ENCODE results near the gene SUSD6. TPM values are rescaled to one million over a fixed set of nuclear protein-coding genes. Genes with fewer than 3 reads are reported as not detected.
A peak's percentile ranks its signal among the peaks of the same experiment; 100 is the strongest.

SUSD6 gene
- total and polyA plus RNA-seq, 2 donors from 2014 or later: 14.3 to 84.2 TPM

GRCh38 chr14:69708049-69708448 lies 96.7 kb downstream of the SUSD6 start:
- peaks cover 3 to 38% (median 24%) of the 10 kb centered on the region in 3 donors for H3K36me3 ChIP-seq (ENCODE audit: control insufficient read depth in 2 of 3, insufficient read depth in 3 of 3, low read length in 3 of 3)
- no peaks in the 10 kb centered on the region for H3K27me3 ChIP-seq (ENCODE audit: control insufficient read depth, insufficient read depth, low read length)
- peaks cover 10 to 31% (median 16%) of the 10 kb centered on the region in 3 donors for H3K4me1 ChIP-seq (ENCODE audit: control insufficient read depth in 2 of 3, insufficient read depth in 2 of 3, low read depth in 1 of 3, low read length in 3 of 3)
- FAIRE-seq: no peak
- H3K4me3 ChIP-seq (ENCODE audit: low read length in 3 of 3): no peak overlapping the region
- no peak overlapping the region for H3K9ac ChIP-seq (ENCODE audit: low read length in 3 of 3)
- DNase-seq: no peak
- intact Hi-C loops (cut with DNase I): no loop called here
- TF ChIP-seq, protein P1, sequence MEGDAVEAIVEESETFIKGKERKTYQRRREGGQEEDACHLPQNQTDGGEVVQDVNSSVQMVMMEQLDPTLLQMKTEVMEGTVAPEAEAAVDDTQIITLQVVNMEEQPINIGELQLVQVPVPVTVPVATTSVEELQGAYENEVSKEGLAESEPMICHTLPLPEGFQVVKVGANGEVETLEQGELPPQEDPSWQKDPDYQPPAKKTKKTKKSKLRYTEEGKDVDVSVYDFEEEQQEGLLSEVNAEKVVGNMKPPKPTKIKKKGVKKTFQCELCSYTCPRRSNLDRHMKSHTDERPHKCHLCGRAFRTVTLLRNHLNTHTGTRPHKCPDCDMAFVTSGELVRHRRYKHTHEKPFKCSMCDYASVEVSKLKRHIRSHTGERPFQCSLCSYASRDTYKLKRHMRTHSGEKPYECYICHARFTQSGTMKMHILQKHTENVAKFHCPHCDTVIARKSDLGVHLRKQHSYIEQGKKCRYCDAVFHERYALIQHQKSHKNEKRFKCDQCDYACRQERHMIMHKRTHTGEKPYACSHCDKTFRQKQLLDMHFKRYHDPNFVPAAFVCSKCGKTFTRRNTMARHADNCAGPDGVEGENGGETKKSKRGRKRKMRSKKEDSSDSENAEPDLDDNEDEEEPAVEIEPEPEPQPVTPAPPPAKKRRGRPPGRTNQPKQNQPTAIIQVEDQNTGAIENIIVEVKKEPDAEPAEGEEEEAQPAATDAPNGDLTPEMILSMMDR (IDR thresholded peaks at IDR 0.05; ENCODE audit: borderline replicate concordance, extremely low read depth, insufficient read depth): no peak
- no peaks in the 10 kb centered on the region for H3K9me3 ChIP-seq (ENCODE audit: control insufficient read depth in 2 of 3, insufficient read depth in 1 of 3, low read length in 3 of 3)
- H3K27ac ChIP-seq (ENCODE audit: low read depth in 2 of 2, low read length in 2 of 2): no peak overlapping the region

DNA sequence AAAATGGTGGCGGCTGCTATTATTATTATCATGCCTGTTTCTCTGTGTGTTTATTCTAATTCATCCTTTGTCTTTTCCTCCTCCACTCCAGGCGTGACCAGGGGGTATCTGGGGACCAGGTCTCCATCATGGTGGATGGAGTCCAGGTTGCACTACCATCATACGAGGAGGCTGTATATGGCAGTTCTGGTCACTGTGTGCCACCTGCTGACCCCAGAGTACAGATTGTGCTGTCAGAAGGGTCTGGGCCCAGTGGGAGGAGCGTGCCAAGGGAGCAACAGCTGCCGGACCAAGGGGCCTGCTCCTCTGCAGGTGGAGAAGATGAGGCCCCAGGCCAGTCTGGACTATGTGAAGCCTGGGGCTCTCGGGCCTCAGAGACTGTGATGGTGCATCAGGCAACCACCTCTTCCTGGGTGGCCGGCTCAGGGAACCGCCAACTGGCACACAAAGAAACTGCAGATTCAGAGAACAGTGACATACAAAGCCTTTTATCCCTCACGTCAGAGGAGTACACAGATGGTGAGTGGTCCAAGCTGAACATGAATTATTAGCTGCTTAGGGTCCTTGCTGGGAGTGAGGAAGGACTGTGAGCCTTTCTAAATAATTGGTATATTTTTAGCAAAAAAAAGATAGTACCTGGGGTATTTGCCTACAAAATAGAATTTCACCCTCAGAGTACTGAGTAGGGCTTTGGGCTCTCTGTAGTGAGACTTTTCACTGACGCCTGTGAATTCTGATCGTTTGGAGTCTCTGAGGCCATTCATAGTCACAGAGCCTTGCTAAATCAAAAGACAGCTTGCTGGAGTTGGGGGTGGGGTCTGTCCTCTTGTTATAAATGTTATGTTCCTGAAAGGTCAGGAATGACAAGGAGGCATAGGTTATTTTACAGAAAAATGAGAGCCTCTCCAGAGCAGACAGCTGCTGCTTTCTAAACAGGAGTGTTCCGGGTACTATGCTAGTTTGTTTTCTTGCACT lies 97.5 kb downstream of the SUSD6 start:
- peaks cover 16 to 28% (median 24%) of the 10 kb centered on the region in 3 donors for H3K4me1 ChIP-seq (ENCODE audit: control insufficient read depth in 2 of 3, insufficient read depth in 2 of 3, low read depth in 1 of 3, low read length in 3 of 3)
- no peaks in the 10 kb centered on the region for H3K27me3 ChIP-seq (ENCODE audit: control insufficient read depth, insufficient read depth, low read length)
- TF ChIP-seq, protein P1 (IDR thresholded peaks at IDR 0.05; ENCODE audit: borderline replicate concordance, extremely low read depth, insufficient read depth): no peak
- no peak for FAIRE-seq
- intact Hi-C loops (cut with DNase I): no loop called here
- H3K9me3 ChIP-seq (ENCODE audit: control insufficient read depth in 2 of 3, insufficient read depth in 1 of 3, low read length in 3 of 3): no peaks in the 10 kb centered on the region
- peak in 1 of 5 donors; percentile 71 for DNase-seq
- no peak overlapping the region for H3K4me3 ChIP-seq (ENCODE audit: low read length in 3 of 3)
- H3K36me3 ChIP-seq (ENCODE audit: control insufficient read depth in 2 of 3, insufficient read depth in 3 of 3, low read length in 3 of 3): peaks cover 3 to 34% (median 18%) of the 10 kb centered on the region in 3 donors
- no peak overlapping the region for H3K27ac ChIP-seq (ENCODE audit: low read depth in 2 of 2, low read length in 2 of 2)
- H3K9ac ChIP-seq (ENCODE audit: low read length in 3 of 3): no peak overlapping the region

GRCh38 chr14:69710378-69710777 lies 99.0 kb downstream of the SUSD6 start:
- FAIRE-seq (no peak), DNase-seq (no peak)
- intact Hi-C loops (cut with DNase I): no loop called here
- peaks cover 3 to 33% (median 15%) of the 10 kb centered on the region in 3 donors for H3K36me3 ChIP-seq (ENCODE audit: control insufficient read depth in 2 of 3, insufficient read depth in 3 of 3, low read length in 3 of 3)
- no peaks in the 10 kb centered on the region for H3K9me3 ChIP-seq (ENCODE audit: control insufficient read depth in 2 of 3, insufficient read depth in 1 of 3, low read length in 3 of 3)
- peaks cover 18 to 28% (median 25%) of the 10 kb centered on the region in 3 donors for H3K4me1 ChIP-seq (ENCODE audit: control insufficient read depth in 2 of 3, insufficient read depth in 2 of 3, low read depth in 1 of 3, low read length in 3 of 3)
- H3K4me3 ChIP-seq (ENCODE audit: low read length in 3 of 3): no peak overlapping the region
- H3K27ac ChIP-seq (ENCODE audit: low read depth in 2 of 2, low read length in 2 of 2): no peak overlapping the region
- TF ChIP-seq, protein P1 (IDR thresholded peaks at IDR 0.05; ENCODE audit: borderline replicate concordance, extremely low read depth, insufficient read depth): no peak
- H3K27me3 ChIP-seq (ENCODE audit: control insufficient read depth, insufficient read depth, low read length): no peaks in the 10 kb centered on the region
- no peak overlapping the region for H3K9ac ChIP-seq (ENCODE audit: low read length in 3 of 3)

Measured in kidney (tissue), 14 donors.